Activated CD4-positive, alpha-beta T cell treated with anti-CD3 and anti-CD28 coated beads for 36 hours (primary cell): ENCODE data around the gene ETNK2. TPM values are rescaled to one million over a fixed set of nuclear protein-coding genes. Genes with fewer than 3 reads are reported as not detected.
"Not testable (repeated sequence)": the region's sequence is repeated elsewhere in the genome, so short reads cannot be mapped to it uniquely, and the experiment has no call there.

Experiments used
- ATAC-seq: fragments of 200-7000 bp; cut with Tn5 transposase; one replicate; pipeline ENCODE4 v1.10.0; 2021; ENCODE audit warnings: mild to moderate bottlenecking, moderate library complexity
- CTCF ChIA-PET: fragments of 350-600 bp; sonication (Branson Sonifier 250); formaldehyde crosslinking; loops from one replicate; lab custom pipeline; 2021; ENCODE audit warnings: antibody characterized with exemption; lab: Charles Lee
- POLR2A ChIA-PET: fragments of 350-600 bp; sonication (Branson Sonifier 250); formaldehyde crosslinking; loops from one replicate; lab custom pipeline; 2021; ENCODE audit warnings: antibody characterized with exemption, inconsistent platforms; lab: Charles Lee
- DNase-seq: peaks from one replicate; pipeline ENCODE4 v3.0.0-alpha.2; 2020
- H3K27ac Mint-ChIP-seq: one replicate; pipeline ENCODE4 v1.8.0; 2021; ENCODE audit warnings: mixed read lengths
- H3K27me3 Mint-ChIP-seq: one replicate; pipeline ENCODE4 v1.8.0; 2021; ENCODE audit warnings: mixed read lengths
- H3K36me3 Mint-ChIP-seq: one replicate; pipeline ENCODE4 v1.8.0; 2021; ENCODE audit warnings: low read depth, mixed read lengths
- H3K4me1 Mint-ChIP-seq: one replicate; pipeline ENCODE4 v1.8.0; 2021; ENCODE audit warnings: mixed read lengths
- H3K4me3 Mint-ChIP-seq: one replicate; pipeline ENCODE4 v1.8.0; 2021; ENCODE audit warnings: mild to moderate bottlenecking, moderate library complexity, mixed read lengths
- H3K9me3 Mint-ChIP-seq: one replicate; pipeline ENCODE4 v1.8.0; 2021; ENCODE audit warnings: low read depth, mixed read lengths
- intact Hi-C, 2 experiments: fragments of 100-400 bp; cut with DNase I in 1 of 2; cut with micrococcal nuclease in 1 of 2; formaldehyde crosslinking; loops; one replicate each; pipeline versions ENCODE4 v1.14.2 to v1.15.1; 2022 to 2024; cut with DNase I, micrococcal nuclease
- total RNA-seq, 2 experiments: library from RNA; stranded (reverse); gene quantifications; one replicate each; pipeline ENCODE4 v1.2.3, GENCODE V29; 2021

ETNK2 gene
- total RNA-seq, 2 experiments from 2014 or later = 0.77 to 0.82 TPM

GRCh38 chr1:204093781-204094180, 58.1 kb downstream of the ETNK2 start:
- ChIA-PET CTCF (no interaction called here), POLR2A (no interaction called here)

GRCh38 chr1:204093421-204093717, 58.5 kb downstream of the ETNK2 start:
- CTCF ChIA-PET = no interaction called here
- no peaks in the 10 kb centered on the region for H3K36me3 Mint-ChIP-seq

More at GRCh38 chr1:204093781-204094180, 58.1 kb downstream of the ETNK2 start:
- Mint-ChIP-seq H3K27me3 (no peaks in the 10 kb centered on the region), H3K27ac (no peak overlapping the region), H3K9me3 (no peaks in the 10 kb centered on the region), H3K4me1 (no peaks in the 10 kb centered on the region), H3K4me3 (no peak overlapping the region), H3K36me3 (no peaks in the 10 kb centered on the region)
- DNase-seq (no peak), ATAC-seq (no peak)
- intact Hi-C loops = no loop called here

GRCh38 chr1:204092632-204093420, 59.0 kb downstream of the ETNK2 start:
- CTCF ChIA-PET = no interaction called here
- ATAC-seq (no peak), DNase-seq (no peak)
- H3K4me3 Mint-ChIP-seq = no peak overlapping the region
- no peaks in the 10 kb centered on the region for H3K4me1 Mint-ChIP-seq
- no peaks in the 10 kb centered on the region for H3K36me3 Mint-ChIP-seq
- no peak overlapping the region for H3K27ac Mint-ChIP-seq
- no peaks in the 10 kb centered on the region for H3K27me3 Mint-ChIP-seq
- H3K9me3 Mint-ChIP-seq = no peaks in the 10 kb centered on the region
- intact Hi-C loops = no loop called here
- POLR2A ChIA-PET = no interaction called here

More at GRCh38 chr1:204093421-204093717, 58.5 kb downstream of the ETNK2 start:
- Mint-ChIP-seq H3K9me3 (no peaks in the 10 kb centered on the region), H3K27me3 (no peaks in the 10 kb centered on the region), H3K4me3 (no peak overlapping the region), H3K27ac (no peak overlapping the region), H3K4me1 (no peaks in the 10 kb centered on the region)
- DNase-seq (no peak), ATAC-seq (no peak)
- intact Hi-C loops = no loop called here
- POLR2A ChIA-PET = no interaction called here

- Mint-ChIP-seq H3K36me3 (no peaks in the 10 kb centered on the region), H3K27me3 (no peaks in the 10 kb centered on the region), H3K9me3 (no peaks in the 10 kb centered on the region), H3K4me1 (no peaks in the 10 kb centered on the region), H3K27ac (no peak overlapping the region), H3K4me3 (no peak overlapping the region)
- ATAC-seq = no peak
- ChIA-PET CTCF (no interaction called here), POLR2A (no interaction called here)
- intact Hi-C loops = no loop called here
- DNase-seq = no peak
These were observed 60.0 kb downstream of the ETNK2 start for GRCh38 chr1:204091787-204092312.

- Mint-ChIP-seq H3K36me3 (no peaks in the 10 kb centered on the region), H3K27me3 (no peaks in the 10 kb centered on the region), H3K27ac (no peak overlapping the region), H3K4me3 (no peak overlapping the region), H3K4me1 (no peaks in the 10 kb centered on the region), H3K9me3 (no peaks in the 10 kb centered on the region)
- intact Hi-C loops = no loop called here
- ATAC-seq (no peak), DNase-seq (no peak)
- ChIA-PET CTCF (no interaction called here), POLR2A (no interaction called here)
These were observed 60.8 kb downstream of the ETNK2 start for GRCh38 chr1:204091066-204091465.

- H3K27me3 Mint-ChIP-seq, H3K27ac Mint-ChIP-seq, POLR2A ChIA-PET, H3K36me3 Mint-ChIP-seq, intact Hi-C loops, H3K4me3 Mint-ChIP-seq, H3K4me1 Mint-ChIP-seq, DNase-seq, H3K9me3 Mint-ChIP-seq, ATAC-seq: not testable (repeated sequence)
- CTCF ChIA-PET = interaction anchor here (0.7 kb wide), 1 partner anchor 16 kb away, joined by 3 read pairs; no protein-coding TSS in a partner anchor
These were observed 61.7 kb downstream of the ETNK2 start for GRCh38 chr1:204090132-204090531.

GRCh38 chr1:204089044-204089751, 62.6 kb downstream of the ETNK2 start:
- Mint-ChIP-seq H3K36me3 (no peaks in the 10 kb centered on the region), H3K4me1 (no peaks in the 10 kb centered on the region), H3K9me3 (no peaks in the 10 kb centered on the region), H3K27ac (no peak overlapping the region), H3K4me3 (no peak overlapping the region), H3K27me3 (no peaks in the 10 kb centered on the region)
- ChIA-PET POLR2A (interaction anchor here (0.6 kb wide), 1 partner anchor 88 kb away, joined by 3 read pairs; no protein-coding TSS in a partner anchor), CTCF (no interaction called here)
- DNase-seq = no peak
- no peak for ATAC-seq
- intact Hi-C loops = no loop called here

- ATAC-seq = no peak
- no peak for DNase-seq
- Mint-ChIP-seq H3K9me3 (no peaks in the 10 kb centered on the region), H3K4me1 (no peaks in the 10 kb centered on the region), H3K36me3 (no peaks in the 10 kb centered on the region), H3K4me3 (no peak overlapping the region), H3K27ac (no peak overlapping the region), H3K27me3 (no peaks in the 10 kb centered on the region)
- intact Hi-C loops = no loop called here
- ChIA-PET CTCF (no interaction called here), POLR2A (no interaction called here)
These were observed 63.2 kb downstream of the ETNK2 start for GRCh38 chr1:204088596-204088995.

- no peaks in the 10 kb centered on the region for H3K36me3 Mint-ChIP-seq
- H3K4me3 Mint-ChIP-seq = no peak overlapping the region
- ChIA-PET CTCF (no interaction called here), POLR2A (no interaction called here)
- DNase-seq (no peak), ATAC-seq (no peak)
- no peaks in the 10 kb centered on the region for H3K9me3 Mint-ChIP-seq
- H3K4me1 Mint-ChIP-seq = no peaks in the 10 kb centered on the region
- no peak overlapping the region for H3K27ac Mint-ChIP-seq
- H3K27me3 Mint-ChIP-seq = no peaks in the 10 kb centered on the region
- intact Hi-C loops = no loop called here
These were observed 63.8 kb downstream of the ETNK2 start for GRCh38 chr1:204087893-204088528.

- ChIA-PET POLR2A (no interaction called here), CTCF (no interaction called here)
- Mint-ChIP-seq H3K4me1 (no peaks in the 10 kb centered on the region), H3K27me3 (no peaks in the 10 kb centered on the region), H3K4me3 (no peak overlapping the region), H3K9me3 (no peaks in the 10 kb centered on the region), H3K36me3 (no peaks in the 10 kb centered on the region), H3K27ac (no peak overlapping the region)
- DNase-seq (no peak), ATAC-seq (no peak)
- intact Hi-C loops = no loop called here
These were observed 64.5 kb downstream of the ETNK2 start for GRCh38 chr1:204087181-204087892.

- CTCF ChIA-PET = interaction anchor here (0.7 kb wide), 1 partner anchor 288 kb away, joined by 4 read pairs; no protein-coding TSS in a partner anchor
- ATAC-seq = no peak
- Mint-ChIP-seq H3K36me3 (no peaks in the 10 kb centered on the region), H3K9me3 (no peaks in the 10 kb centered on the region), H3K4me1 (no peaks in the 10 kb centered on the region), H3K27me3 (no peaks in the 10 kb centered on the region), H3K27ac (no peak overlapping the region), H3K4me3 (no peak overlapping the region)
- POLR2A ChIA-PET = interaction anchor here (0.7 kb wide), 1 partner anchor 224 kb away, joined by 8 read pairs; the partner anchor contains the start of gene SNRPE
- DNase-seq = no peak
- intact Hi-C loops = no loop called here
These were observed 66.0 kb downstream of the ETNK2 start for GRCh38 chr1:204085876-204086275.
